ENCODE measurements around the gene LRRC47.

The LRRC47 gene

GRCh38 chr1:3785456-3786157, 10.7 kb downstream of the LRRC47 start:
- DNase-seq (ENCODE audit: low read depth), result no peak

- no peak for DNase-seq (ENCODE audit: low read depth)
Measured at GRCh38 chr1:3785045-3785444, 11.3 kb downstream of the LRRC47 start.

GRCh38 chr1:3783651-3784474, 12.4 kb downstream of the LRRC47 start:
- DNase-seq (ENCODE audit: low read depth), result no peak

GRCh38 chr1:3780901-3781300, 15.4 kb downstream of the LRRC47 start:
- no peak for DNase-seq (ENCODE audit: low read depth)

- DNase-seq (ENCODE audit: low read depth), result no peak
Measured at GRCh38 chr1:3779912-3780416, 16.3 kb downstream of the LRRC47 start.

- no peak for DNase-seq (ENCODE audit: low read depth)
Measured at GRCh38 chr1:3779265-3779911, 16.9 kb downstream of the LRRC47 start.

- DNase-seq (ENCODE audit: low read depth), result no peak
Measured at GRCh38 chr1:3778590-3779264, 17.6 kb downstream of the LRRC47 start.

- DNase-seq (ENCODE audit: low read depth), result no peak
Measured at GRCh38 chr1:3777647-3778589, 18.4 kb downstream of the LRRC47 start.

- no peak for DNase-seq (ENCODE audit: low read depth)
Measured at GRCh38 chr1:3777078-3777547, 19.2 kb downstream of the LRRC47 start.

- DNase-seq (ENCODE audit: low read depth), result no peak
Measured at GRCh38 chr1:3776231-3776961, 19.9 kb downstream of the LRRC47 start.

- DNase-seq (ENCODE audit: low read depth), result no peak
Measured at GRCh38 chr1:3775490-3776230, 20.6 kb downstream of the LRRC47 start.

GRCh38 chr1:3774946-3775489, 21.3 kb downstream of the LRRC47 start:
- DNase-seq (ENCODE audit: low read depth), result no peak

GRCh38 chr1:3774276-3774945, 21.9 kb downstream of the LRRC47 start:
- DNase-seq (ENCODE audit: low read depth), result no peak

GRCh38 chr1:3773572-3774275, 22.6 kb downstream of the LRRC47 start:
- DNase-seq (ENCODE audit: low read depth), result no peak

- no peak for DNase-seq (ENCODE audit: low read depth)
Measured at GRCh38 chr1:3772715-3773571, 23.4 kb downstream of the LRRC47 start, which contains the start of gene SMIM1. Gene SMIM1 (plus strand): TSS chr1:3772749. CDS start chr1:3775374, 2,625 bp downstream.

GRCh38 chr1:3772027-3772714, 24.1 kb downstream of the LRRC47 start:
- no peak for DNase-seq (ENCODE audit: low read depth)
